ENCODE results near the gene DLG5.

GRCh38 chr10:77922055-77922454 is 4.5 kb downstream of the DLG5 start:
- TF ChIP-seq CTCF (IDR thresholded peaks at IDR 0.05) (no peak), POLR2AphosphoS5 (IDR thresholded peaks at IDR 0.05) (no peak)
